SK-N-SH (cell line): ENCODE measurements around the gene CERS1. TPM values are rescaled to one million over a fixed set of nuclear protein-coding genes. Genes with fewer than 3 reads are reported as not detected.

Source experiments
- CTCF ChIA-PET: fragments of 300-600, 350-600 bp; formaldehyde crosslinking; extraction: SDS; loops from one replicate; lab custom pipeline; 2021; lab: Yijun Ruan, JAX
- POLR2A ChIA-PET: fragments of 350-600 bp; sonication (Branson Sonifier 250); formaldehyde crosslinking; extraction: SDS; loops from one replicate; lab custom pipeline; 2020; ENCODE audit warnings: antibody characterized with exemption, inconsistent platforms; lab: Yijun Ruan, JAX
- DNase-seq: peaks from one replicate; pipeline ENCODE4 v3.0.0; 2012
- H2AFZ ChIP-seq: fragments of 200-600 bp; sonication (generic); 2 replicates; pipeline ENCODE4 v1.8.1; 2016; ENCODE audit warnings: antibody characterized with exemption, mild to moderate bottlenecking, low read depth
- H3F3A ChIP-seq: fragments of 200-600 bp; sonication (generic); replicated peaks from 2 replicates; pipeline ENCODE3; 2016; ENCODE audit warnings: antibody characterized with exemption, mild to moderate bottlenecking; ENCODE audit not compliant: insufficient read depth
- H3K27ac ChIP-seq, 2 experiments: fragments of 200-500 bp in 1 of 2; fragments of 200-600 bp in 1 of 2; sonication (Bioruptor generic) in 1 of 2; sonication (generic), shearing (Covaris generic) in 1 of 2; 2 replicates each; pipeline versions ENCODE4 v1.5.1 to v1.6.1; 2014 to 2016; ENCODE audit warnings: low read depth in 2 of 2, inconsistent platforms in 1 of 2, low read length in 1 of 2, mild to moderate bottlenecking in 1 of 2, mixed read lengths in 1 of 2
- H3K27me3 ChIP-seq: fragments of 200-600 bp; sonication (generic), shearing (Covaris generic); 2 replicates; pipeline ENCODE4 v1.6.1; 2016; ENCODE audit warnings: mixed run types; ENCODE audit not compliant: insufficient read depth
- H3K36me3 ChIP-seq, 2 experiments: fragments of 200-500 bp in 1 of 2; fragments of 200-600 bp in 1 of 2; sonication (Bioruptor generic) in 1 of 2; sonication (generic) in 1 of 2; replicated peaks in 1 of 2; 2 replicates each; pipeline versions ENCODE3 to v1.5.1; 2014 to 2016; ENCODE audit warnings: low read length in 1 of 2, mild to moderate bottlenecking in 1 of 2; ENCODE audit not compliant: insufficient read depth in 2 of 2, control insufficient read depth in 1 of 2
- H3K4me1 ChIP-seq, 2 experiments: fragments of 200-500 bp in 1 of 2; fragments of 200-600 bp in 1 of 2; sonication (Bioruptor generic) in 1 of 2; sonication (generic), shearing (Covaris generic) in 1 of 2; 2 replicates each; pipeline versions ENCODE4 v1.5.1 to v1.6.1; 2014 to 2016; ENCODE audit warnings: low read depth in 1 of 2, low read length in 1 of 2, mixed run types in 1 of 2; ENCODE audit not compliant: insufficient read depth in 2 of 2, control insufficient read depth in 1 of 2
- H3K4me2 ChIP-seq: fragments of 200-600 bp; sonication (generic), shearing (Covaris generic); 2 replicates; pipeline ENCODE4 v1.6.1; 2017; ENCODE audit warnings: mixed run types
- H3K4me3 ChIP-seq, 2 experiments: fragments of 200-500 bp in 1 of 2; fragments of 200-600 bp in 1 of 2; sonication (Bioruptor generic) in 1 of 2; sonication (generic), shearing (Covaris generic) in 1 of 2; 2 replicates each; pipeline versions ENCODE4 v1.5.1 to v1.8.1; 2014 to 2016; ENCODE audit warnings: low read depth in 2 of 2, inconsistent platforms in 1 of 2, low read length in 1 of 2, mild to moderate bottlenecking in 1 of 2, mixed read lengths in 1 of 2, moderate library complexity in 1 of 2
- H3K79me2 ChIP-seq: fragments of 200-600 bp; sonication (generic); 2 replicates; pipeline ENCODE4 v1.8.1; 2017; ENCODE audit warnings: mild to moderate bottlenecking; ENCODE audit not compliant: insufficient read depth
- H3K9ac ChIP-seq: fragments of 200-600 bp; sonication (generic); 2 replicates; pipeline ENCODE4 v1.6.1; 2017; ENCODE audit warnings: mixed run types
- H3K9me2 ChIP-seq: fragments of 200-600 bp; sonication (generic); 2 replicates; pipeline ENCODE4 v1.6.1; 2017; ENCODE audit warnings: mixed run types
- H3K9me3 ChIP-seq: fragments of 200-600 bp; sonication (generic); 2 replicates; pipeline ENCODE4 v1.6.1; 2017; ENCODE audit warnings: mixed run types, mild to moderate bottlenecking, moderate library complexity
- H4K20me1 ChIP-seq: fragments of 200-600 bp; sonication (generic); 2 replicates; pipeline ENCODE4 v1.6.1; 2017; ENCODE audit warnings: mild to moderate bottlenecking, mixed run types; ENCODE audit not compliant: insufficient read depth
- EP300 ChIP-seq, 2 experiments: IDR thresholded peaks; 2 replicates each; pipeline versions ENCODE4 v1.4.0 to v1.6.1; 2012; ENCODE audit warnings: borderline replicate concordance in 1 of 2, low read depth in 1 of 2, low read length in 1 of 2
- FOSL2 ChIP-seq: IDR thresholded peaks from 2 replicates; pipeline ENCODE4 v1.4.0; 2012; ENCODE audit warnings: low read depth, mild to moderate bottlenecking, moderate library complexity, borderline replicate concordance
- FOXJ3 ChIP-seq: sonication (generic); formaldehyde crosslinking; IDR thresholded peaks from 2 replicates; pipeline ENCODE4 v1.5.1; 2020; ENCODE audit warnings: mild to moderate bottlenecking, missing genetic modification reagents
- GATA2 ChIP-seq: sonication (generic); formaldehyde crosslinking; IDR thresholded peaks from 2 replicates; pipeline ENCODE4 v1.5.0; 2020; ENCODE audit warnings: mild to moderate bottlenecking, missing genetic modification reagents
- IRF3 ChIP-seq: fragments of 150-350 bp; IDR thresholded peaks from 2 replicates; pipeline ENCODE4 v1.6.1; 2016; ENCODE audit warnings: mild to moderate bottlenecking, low read depth, low read length
- JUND ChIP-seq: IDR thresholded peaks from 2 replicates; pipeline ENCODE4 v1.4.0; 2012
- MAX ChIP-seq: IDR thresholded peaks from 2 replicates; pipeline ENCODE4 v1.4.0; 2012; ENCODE audit warnings: low read depth
- MEF2A ChIP-seq: IDR thresholded peaks from 2 replicates; pipeline ENCODE4 v1.4.0; 2012; ENCODE audit warnings: low read depth, borderline replicate concordance
- NFIC ChIP-seq: IDR thresholded peaks from 2 replicates; pipeline ENCODE4 v1.4.0; 2012; ENCODE audit warnings: borderline replicate concordance
- NRF1 ChIP-seq: IDR thresholded peaks from 2 replicates; pipeline ENCODE4 v1.6.1; 2012; ENCODE audit warnings: low read depth, mild to moderate bottlenecking, low read length
- PBX3 ChIP-seq: IDR thresholded peaks from 2 replicates; pipeline ENCODE4; 2012
- REST ChIP-seq: IDR thresholded peaks from 2 replicates; pipeline ENCODE4 v1.6.1; 2012; ENCODE audit warnings: mild to moderate bottlenecking, low read depth, low read length, moderate library complexity
- RXRA ChIP-seq: IDR thresholded peaks from 2 replicates; pipeline ENCODE4 v1.4.0; 2012; ENCODE audit warnings: low read depth, mild to moderate bottlenecking, borderline replicate concordance
- SMC3 ChIP-seq: IDR thresholded peaks from 2 replicates; pipeline ENCODE4 v1.6.1; 2012; ENCODE audit warnings: low read depth, low read length, improper control_type of control experiment
- TAF1 ChIP-seq: IDR thresholded peaks from 2 replicates; pipeline ENCODE4 v1.6.1; 2012; ENCODE audit warnings: low read depth, mild to moderate bottlenecking, low read length, moderate library complexity, borderline replicate concordance
- TCF12 ChIP-seq: IDR thresholded peaks from 2 replicates; pipeline ENCODE4 v1.4.0; 2012
- ZBTB33 ChIP-seq: IDR thresholded peaks from 2 replicates; pipeline ENCODE4 v1.4.0; 2012; ENCODE audit warnings: low read depth, borderline replicate concordance
- WGBS: methylation state at CpG from one replicate; pipeline ENCODE4 v1.1.6; 2017; ENCODE audit warnings: low lambda C conversion rate; 5-methylcytosine and 5-hydroxymethylcytosine counted together
- polyA plus RNA-seq, 3 experiments: library from polyadenylated mRNA; depleted of rRNA; stranded (reverse); fragments of >200 nt; gene quantifications; 2 replicates each; pipeline ENCODE4 v1.2.3, GENCODE V29; 2012

CERS1 gene
- polyA plus RNA-seq, 1 of the 3 experiments (the other 2 are of a cell fraction) = 7.3 TPM

GRCh38 chr19:18889949-18890745, 5.8 kb downstream of the CERS1 start:
- H3K4me1 ChIP-seq = peaks cover 0 to 14% of the 10 kb centered on the region in 2 experiments; a peak in 1 of 4 replicates
- H3K27me3 ChIP-seq = no peaks in the 10 kb centered on the region
- ChIA-PET CTCF (interaction anchor here (0.9 to 3.7 kb wide), 5 partner anchors 24 to 97 kb away, joined by 3 to 14 read pairs (median 4); no protein-coding TSS in a partner anchor), POLR2A (interaction anchor here (1.1 kb wide), 1 partner anchor 143 kb away, joined by 4 read pairs; the partner anchor contains the start of genes ARMC6 and SUGP2)
- WGBS = 80% methylated on average over 9 of the region's 10 CpGs
- DNase-seq = no peak
- H3F3A ChIP-seq = no peaks in the 10 kb centered on the region
- TF ChIP-seq EP300 (IDR thresholded peaks at IDR 0.05; ENCODE audit: borderline replicate concordance in 1 of 2, low read depth in 1 of 2, low read length in 1 of 2) = no peak
- H4K20me1 ChIP-seq = no peaks in the 10 kb centered on the region
- H3K27ac ChIP-seq = no peak overlapping the region
- H3K79me2 ChIP-seq = no peaks in the 10 kb centered on the region
- no peak overlapping the region for H3K4me3 ChIP-seq
- no peaks in the 10 kb centered on the region for H3K9me3 ChIP-seq
- no peak overlapping the region for H3K9ac ChIP-seq
- H3K36me3 ChIP-seq = no peaks in the 10 kb centered on the region
- no peaks in the 10 kb centered on the region for H3K9me2 ChIP-seq
- no peak overlapping the region for H2AFZ ChIP-seq
- no peak overlapping the region for H3K4me2 ChIP-seq

GRCh38 chr19:18886972-18887371, 9.0 kb downstream of the CERS1 start:
- H3K4me2 ChIP-seq = no peak overlapping the region
- ChIA-PET CTCF (no interaction called here), POLR2A (no interaction called here)
- no peak for DNase-seq
- no peak overlapping the region for H3K27ac ChIP-seq
- no peaks in the 10 kb centered on the region for H3F3A ChIP-seq
- no peak overlapping the region for H2AFZ ChIP-seq
- H3K79me2 ChIP-seq = no peaks in the 10 kb centered on the region
- H4K20me1 ChIP-seq = no peaks in the 10 kb centered on the region
- no peaks in the 10 kb centered on the region for H3K27me3 ChIP-seq
- H3K4me1 ChIP-seq = no peaks in the 10 kb centered on the region
- 86% methylated on average over 4 of the region's 4 CpGs for WGBS
- no peak overlapping the region for H3K9ac ChIP-seq
- no peak overlapping the region for H3K4me3 ChIP-seq
- H3K9me3 ChIP-seq = no peaks in the 10 kb centered on the region
- no peaks in the 10 kb centered on the region for H3K9me2 ChIP-seq
- H3K36me3 ChIP-seq = no peaks in the 10 kb centered on the region
- no peak for TF ChIP-seq FOSL2
- TF ChIP-seq FOXJ3 (CRISPR knock-in tag) = no peak
- TF ChIP-seq NRF1 = no peak
- no peak for TF ChIP-seq REST
- TF ChIP-seq MAX = no peak
- no peak for TF ChIP-seq RXRA
- TF ChIP-seq PBX3 = no peak
- no peak for TF ChIP-seq TCF12
- TF ChIP-seq NFIC = no peak
- no peak for TF ChIP-seq JUND
- no peak for TF ChIP-seq ZBTB33
- no peak for TF ChIP-seq SMC3
- no peak for TF ChIP-seq GATA2 (CRISPR knock-in tag)
- no peak for TF ChIP-seq MEF2A
- no peak for TF ChIP-seq TAF1
- TF ChIP-seq IRF3 = no peak
- no peak for TF ChIP-seq EP300 (IDR thresholded peaks at IDR 0.05; ENCODE audit: borderline replicate concordance in 1 of 2, low read depth in 1 of 2, low read length in 1 of 2)
